ENCODE results near the gene CD2.

The CD2 gene

GRCh38 chr1:116806245-116806644 is 52.0 kb downstream of the CD2 start:
- no peaks in the 10 kb centered on the region for H3K4me1 ChIP-seq (ENCODE audit: insufficient read depth, low read length, poor library complexity, severe bottlenecking)
- H3K4me3 ChIP-seq (ENCODE audit: low read length, poor library complexity, severe bottlenecking) = no peak overlapping the region
- no peaks in the 10 kb centered on the region for H3K79me2 ChIP-seq (ENCODE audit: insufficient read depth, low read length)
- H3K9ac ChIP-seq (ENCODE audit: low read depth, low read length, poor library complexity, severe bottlenecking) = no peak overlapping the region
- H3K9me2 ChIP-seq (replicated peaks; ENCODE audit: low read depth, low read length) = no peaks in the 10 kb centered on the region
- H3K4me2 ChIP-seq (ENCODE audit: low read depth, low read length, poor library complexity, severe bottlenecking) = no peak overlapping the region
- TF ChIP-seq CTCF (conservative IDR thresholded peaks at IDR 0.05; ENCODE audit: low read length) (no peak), EZH2phosphoT487 (IDR thresholded peaks at IDR 0.05; ENCODE audit: borderline replicate concordance) (no peak)
- H3F3A ChIP-seq (ENCODE audit: low read depth) = no peaks in the 10 kb centered on the region
- no peaks in the 10 kb centered on the region for H3K27me3 ChIP-seq (ENCODE audit: insufficient read depth, low read length, poor library complexity, severe bottlenecking)
- no peaks in the 10 kb centered on the region for H3K36me3 ChIP-seq (ENCODE audit: insufficient read depth, low read length)
- H4K20me1 ChIP-seq (ENCODE audit: insufficient read depth, low read length, poor library complexity, severe bottlenecking) = no peaks in the 10 kb centered on the region
- H3K9me3 ChIP-seq (ENCODE audit: insufficient read depth, low read depth, low read length) = no peaks in the 10 kb centered on the region
- no peak overlapping the region for H2AFZ ChIP-seq (ENCODE audit: low read length)

- Histone ChIP-seq H3K4me2 (ENCODE audit: low read depth, low read length, poor library complexity, severe bottlenecking) (no peak overlapping the region), H3K9me3 (ENCODE audit: insufficient read depth, low read depth, low read length) (no peaks in the 10 kb centered on the region), H3K9ac (ENCODE audit: low read depth, low read length, poor library complexity, severe bottlenecking) (no peak overlapping the region), H3F3A (ENCODE audit: low read depth) (no peaks in the 10 kb centered on the region), H3K9me2 (replicated peaks; ENCODE audit: low read depth, low read length) (no peaks in the 10 kb centered on the region), H3K4me3 (ENCODE audit: low read length, poor library complexity, severe bottlenecking) (no peak overlapping the region), H3K79me2 (ENCODE audit: insufficient read depth, low read length) (no peaks in the 10 kb centered on the region), H3K27me3 (ENCODE audit: insufficient read depth, low read length, poor library complexity, severe bottlenecking) (no peaks in the 10 kb centered on the region), H2AFZ (ENCODE audit: low read length) (no peak overlapping the region), H3K36me3 (ENCODE audit: insufficient read depth, low read length) (no peaks in the 10 kb centered on the region), H3K4me1 (ENCODE audit: insufficient read depth, low read length, poor library complexity, severe bottlenecking) (no peaks in the 10 kb centered on the region), H4K20me1 (ENCODE audit: insufficient read depth, low read length, poor library complexity, severe bottlenecking) (no peaks in the 10 kb centered on the region)
- TF ChIP-seq CTCF (conservative IDR thresholded peaks at IDR 0.05; ENCODE audit: low read length) = no peak
- TF ChIP-seq EZH2phosphoT487 (IDR thresholded peaks at IDR 0.05; ENCODE audit: borderline replicate concordance) = no peak
These were observed 52.4 kb downstream of the CD2 start for GRCh38 chr1:116806671-116807070.

- no peak overlapping the region for H3K4me2 ChIP-seq (ENCODE audit: low read depth, low read length, poor library complexity, severe bottlenecking)
- H2AFZ ChIP-seq (ENCODE audit: low read length) = no peak overlapping the region
- H3K9ac ChIP-seq (ENCODE audit: low read depth, low read length, poor library complexity, severe bottlenecking) = no peak overlapping the region
These were observed 53.4 kb downstream of the CD2 start for GRCh38 chr1:116807394-116808199.

More at GRCh38 chr1:116807394-116808199, 53.4 kb downstream of the CD2 start:
- Histone ChIP-seq H3K79me2 (ENCODE audit: insufficient read depth, low read length) (no peaks in the 10 kb centered on the region), H3K27me3 (ENCODE audit: insufficient read depth, low read length, poor library complexity, severe bottlenecking) (no peaks in the 10 kb centered on the region), H3K4me1 (ENCODE audit: insufficient read depth, low read length, poor library complexity, severe bottlenecking) (no peaks in the 10 kb centered on the region), H3F3A (ENCODE audit: low read depth) (no peaks in the 10 kb centered on the region), H3K9me3 (ENCODE audit: insufficient read depth, low read depth, low read length) (0 out of 2 replicates have a peak, but pooled peaks cover 2% of the 10 kb centered on the region), H3K4me3 (ENCODE audit: low read length, poor library complexity, severe bottlenecking) (no peak overlapping the region), H3K9me2 (replicated peaks; ENCODE audit: low read depth, low read length) (no peaks in the 10 kb centered on the region), H4K20me1 (ENCODE audit: insufficient read depth, low read length, poor library complexity, severe bottlenecking) (no peaks in the 10 kb centered on the region), H3K36me3 (ENCODE audit: insufficient read depth, low read length) (no peaks in the 10 kb centered on the region)
- no peak for TF ChIP-seq CTCF (conservative IDR thresholded peaks at IDR 0.05; ENCODE audit: low read length)
- no peak for TF ChIP-seq EZH2phosphoT487 (IDR thresholded peaks at IDR 0.05; ENCODE audit: borderline replicate concordance)

Measured in Loucy (cell line).